Epithelial cell of esophagus (primary cell): ENCODE measurements around the gene KRTAP20-4.

ENCODE experiments used
- DNase-seq: peaks from one replicate; pipeline ENCODE4 v3.0.0; 2010; ENCODE audit warnings: low read depth
- H3K4me3 ChIP-seq: 2 replicates; pipeline ENCODE4 v1.5.1; 2011; ENCODE audit warnings: mild to moderate bottlenecking, low read length, control low read depth
- TF ChIP-seq, protein P1 (sequence below): IDR thresholded peaks from 2 replicates; pipeline ENCODE4 v1.5.1; 2011; ENCODE audit warnings: low read depth, mild to moderate bottlenecking, low read length, control low read depth, inconsistent platforms; ENCODE audit not compliant: insufficient read depth; ENCODE audit errors: missing control alignments

KRTAP20-4 gene

DNA sequence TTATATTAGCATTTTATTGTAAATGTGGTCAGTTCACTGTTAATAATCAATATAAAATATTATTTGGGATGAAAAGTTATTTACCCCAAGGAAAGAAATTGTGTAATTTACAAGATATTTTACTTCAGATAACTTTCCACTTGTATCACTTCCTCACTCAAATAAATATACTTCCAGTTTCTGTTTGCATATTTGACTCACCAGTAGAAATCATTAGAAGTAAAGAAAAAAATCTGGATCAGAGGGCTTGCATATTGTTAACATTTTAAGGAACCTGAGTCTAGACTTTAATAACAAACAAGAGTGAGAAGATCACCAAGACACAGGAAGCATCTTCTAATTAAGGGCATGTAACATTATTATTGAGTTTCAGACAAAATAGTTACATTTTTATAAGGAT is 347 bp upstream of the KRTAP20-4 start:
- no peak for DNase-seq
- TF ChIP-seq, protein P1, sequence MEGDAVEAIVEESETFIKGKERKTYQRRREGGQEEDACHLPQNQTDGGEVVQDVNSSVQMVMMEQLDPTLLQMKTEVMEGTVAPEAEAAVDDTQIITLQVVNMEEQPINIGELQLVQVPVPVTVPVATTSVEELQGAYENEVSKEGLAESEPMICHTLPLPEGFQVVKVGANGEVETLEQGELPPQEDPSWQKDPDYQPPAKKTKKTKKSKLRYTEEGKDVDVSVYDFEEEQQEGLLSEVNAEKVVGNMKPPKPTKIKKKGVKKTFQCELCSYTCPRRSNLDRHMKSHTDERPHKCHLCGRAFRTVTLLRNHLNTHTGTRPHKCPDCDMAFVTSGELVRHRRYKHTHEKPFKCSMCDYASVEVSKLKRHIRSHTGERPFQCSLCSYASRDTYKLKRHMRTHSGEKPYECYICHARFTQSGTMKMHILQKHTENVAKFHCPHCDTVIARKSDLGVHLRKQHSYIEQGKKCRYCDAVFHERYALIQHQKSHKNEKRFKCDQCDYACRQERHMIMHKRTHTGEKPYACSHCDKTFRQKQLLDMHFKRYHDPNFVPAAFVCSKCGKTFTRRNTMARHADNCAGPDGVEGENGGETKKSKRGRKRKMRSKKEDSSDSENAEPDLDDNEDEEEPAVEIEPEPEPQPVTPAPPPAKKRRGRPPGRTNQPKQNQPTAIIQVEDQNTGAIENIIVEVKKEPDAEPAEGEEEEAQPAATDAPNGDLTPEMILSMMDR, result no peak
- no peak overlapping the region for H3K4me3 ChIP-seq

DNA sequence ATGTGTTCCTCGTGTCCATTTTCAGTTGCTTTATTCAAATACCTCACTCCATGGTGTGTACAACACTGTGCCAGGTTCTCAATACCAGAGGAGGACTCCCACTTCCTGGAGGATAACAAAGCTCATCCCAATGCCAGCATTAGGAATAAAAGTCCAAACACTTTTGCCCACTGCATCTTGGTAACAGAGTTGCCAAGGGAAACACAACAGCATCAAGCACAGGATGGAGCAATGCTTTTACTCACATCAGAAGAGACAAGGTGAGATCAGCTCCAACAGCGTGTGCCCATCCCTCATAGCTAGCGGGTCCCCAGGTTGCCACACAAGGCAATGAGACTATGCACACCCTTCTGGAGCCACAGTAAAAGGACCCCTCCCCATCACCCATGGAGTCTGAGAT is 2.9 kb downstream of the KRTAP20-4 start:
- TF ChIP-seq, protein P1, result no peak
- no peak for DNase-seq
- no peak overlapping the region for H3K4me3 ChIP-seq

DNA sequence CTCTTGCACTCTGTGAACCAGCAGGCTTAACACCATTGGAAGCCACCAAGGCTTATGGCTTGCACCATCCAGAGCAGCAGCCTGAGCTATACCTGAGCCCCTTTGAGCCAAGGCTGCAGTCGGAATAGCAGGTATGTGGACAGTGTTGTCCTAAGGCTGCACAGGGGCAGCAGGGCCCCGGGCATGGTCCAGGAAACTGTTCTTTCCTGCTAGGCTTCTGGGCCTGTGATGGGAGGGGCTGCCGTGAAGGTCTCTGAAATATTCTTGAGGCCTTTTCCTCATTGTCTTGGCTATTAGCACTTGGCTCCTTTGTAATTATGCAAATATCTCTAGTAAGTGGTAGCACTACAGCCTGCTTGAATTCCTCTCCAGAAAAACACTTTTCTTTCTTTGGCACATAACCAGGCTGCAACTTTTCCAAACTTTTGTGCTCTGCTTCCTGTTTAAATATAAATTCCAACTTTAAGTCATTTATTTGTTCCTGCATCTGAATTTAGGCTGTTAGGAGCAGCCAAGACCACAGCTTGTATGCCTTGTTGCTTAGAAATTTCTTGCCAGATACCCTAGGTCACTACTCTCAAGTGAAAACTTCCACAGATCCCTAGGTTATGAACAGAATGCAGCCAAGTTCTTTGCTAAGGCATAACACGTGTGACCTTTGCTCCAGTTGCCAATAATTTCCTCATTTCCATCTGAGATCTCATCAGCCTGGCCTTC is 5.2 kb downstream of the KRTAP20-4 start:
- no peak overlapping the region for H3K4me3 ChIP-seq
- TF ChIP-seq, protein P1, result no peak
- DNase-seq, result no peak

DNA sequence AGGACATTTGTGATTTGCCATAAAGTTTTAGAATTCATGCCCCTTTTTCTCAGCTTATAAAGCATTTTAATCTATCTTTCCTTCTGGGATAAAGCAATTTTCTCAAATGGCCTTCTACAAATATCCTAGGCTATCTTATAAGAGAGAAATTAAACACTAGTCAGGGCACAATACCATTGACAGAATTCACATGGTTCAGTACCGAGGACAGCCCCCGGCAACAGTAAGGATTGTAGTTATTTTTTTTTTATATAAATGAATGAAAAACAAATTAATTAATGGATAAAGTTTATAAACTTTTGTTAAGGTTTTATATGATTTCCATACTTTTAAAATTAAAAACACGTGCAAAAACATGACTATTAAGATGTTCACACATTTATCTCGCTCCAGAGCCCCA is 7.7 kb downstream of the KRTAP20-4 start:
- TF ChIP-seq, protein P1, result no peak
- no peak overlapping the region for H3K4me3 ChIP-seq
- DNase-seq, result no peak

DNA sequence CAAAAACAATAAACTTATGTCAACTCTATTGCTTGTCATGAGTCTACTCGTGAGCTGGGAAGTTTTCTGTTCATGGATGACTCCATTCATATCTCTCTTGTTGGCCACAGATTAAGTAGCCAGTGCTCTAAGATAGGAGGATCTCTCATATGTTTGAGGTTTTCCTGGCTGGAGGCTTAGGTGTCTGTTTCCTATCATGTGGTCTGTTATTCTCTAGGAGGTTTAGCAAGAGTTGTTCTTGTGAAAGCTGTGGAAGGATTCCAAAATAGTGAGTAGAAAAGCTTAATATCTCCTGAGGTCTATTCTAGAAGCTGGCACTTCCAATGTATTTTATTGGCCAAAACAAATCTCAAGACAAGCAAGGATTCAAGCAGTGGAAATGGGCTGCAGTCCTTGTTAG is 8.8 kb downstream of the KRTAP20-4 start:
- TF ChIP-seq, protein P1, result no peak
- no peak overlapping the region for H3K4me3 ChIP-seq
- no peak for DNase-seq

DNA sequence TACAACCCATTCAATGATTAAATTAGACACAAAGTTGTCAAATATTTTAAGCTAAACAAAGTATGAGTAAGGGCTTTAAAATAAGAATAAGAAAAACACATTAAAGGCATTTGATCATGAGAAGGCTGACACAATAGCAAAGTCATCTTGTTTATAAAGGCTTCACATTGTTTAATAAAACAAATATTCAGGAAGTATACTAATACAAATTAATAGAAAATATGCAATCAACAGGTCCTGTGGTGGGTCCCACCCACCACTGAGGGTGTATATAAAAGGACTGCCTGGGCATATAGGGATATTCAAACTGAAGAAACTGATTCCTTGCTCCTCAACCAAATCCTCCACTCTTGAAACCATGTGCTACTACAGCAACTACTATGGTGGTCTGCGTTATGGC is 14.5 kb downstream of the KRTAP20-4 start, which contains the start of gene KRTAP20-2:
TSS of gene KRTAP20-2 (plus strand) at position 301 of the 400 bp plus-strand sequence. CDS start at position 359, 58 bp downstream.
- TF ChIP-seq, protein P1, result no peak
- no peak within 1 kb of the TSS for H3K4me3 ChIP-seq
- no peak for DNase-seq

DNA sequence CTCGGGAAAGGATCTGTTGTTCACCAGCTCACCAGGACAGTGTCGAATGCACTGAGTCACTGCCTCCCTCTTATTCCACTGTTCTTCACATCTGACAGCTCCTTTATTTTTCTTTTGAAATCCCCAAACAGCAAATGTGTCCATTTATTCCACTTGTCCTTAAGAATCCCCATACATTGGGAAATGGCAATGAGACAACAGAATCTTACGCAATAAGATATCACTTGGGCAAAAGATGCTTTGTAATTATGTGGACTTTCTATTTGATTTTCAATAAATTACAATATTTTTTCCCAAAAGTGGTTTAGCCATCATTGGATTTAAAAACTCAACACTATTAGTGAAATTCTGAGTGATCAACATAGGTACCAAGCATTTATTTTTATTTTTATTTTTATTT is 18.3 kb downstream of the KRTAP20-4 start:
- no peak overlapping the region for H3K4me3 ChIP-seq
- TF ChIP-seq, protein P1, result no peak

More for the DNA sequence above, 18.3 kb downstream of the KRTAP20-4 start:
- no peak for DNase-seq
